GM15510 (cell line): ENCODE data around the gene ARRB1.

Experiments used
- POLR2A ChIP-seq: IDR thresholded peaks from 3 replicates; pipeline ENCODE4 v1.6.1; 2011; ENCODE audit warnings: borderline replicate concordance; ENCODE audit not compliant: insufficient read length; ENCODE audit errors: extremely low read depth

Gene ARRB1

DNA sequence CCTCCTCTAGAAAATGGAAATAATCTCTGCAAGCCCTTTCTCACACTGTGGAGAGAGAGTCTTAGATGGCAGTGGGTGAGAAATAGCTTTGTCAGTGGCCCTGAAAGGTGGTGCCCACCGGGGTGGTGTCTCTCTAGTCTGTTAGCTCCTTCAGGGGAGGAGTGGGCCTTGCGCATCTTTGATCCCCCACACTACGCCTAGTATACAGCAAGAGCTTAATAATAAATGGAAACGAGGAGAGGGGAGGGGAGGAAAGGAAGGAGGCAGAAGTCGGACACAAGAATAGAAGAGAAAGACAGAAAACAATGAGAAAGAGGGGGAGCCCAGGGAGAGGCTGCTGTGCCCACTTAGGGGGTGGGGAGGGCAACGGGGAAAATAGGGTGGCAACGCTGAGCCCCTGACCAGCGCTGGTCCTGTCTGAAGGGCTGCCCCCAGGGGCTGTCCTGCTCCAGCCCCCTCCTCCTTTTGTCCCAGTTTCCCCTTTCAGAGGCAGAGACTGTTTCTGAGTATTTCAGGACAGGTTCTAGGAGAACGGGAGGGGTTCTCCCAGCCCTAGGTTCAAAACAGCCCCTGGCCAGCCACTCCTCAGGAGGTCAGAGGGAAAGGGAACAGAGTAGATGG is 1.2 kb downstream of the ARRB1 start:
- TF ChIP-seq POLR2A, result no peak

DNA sequence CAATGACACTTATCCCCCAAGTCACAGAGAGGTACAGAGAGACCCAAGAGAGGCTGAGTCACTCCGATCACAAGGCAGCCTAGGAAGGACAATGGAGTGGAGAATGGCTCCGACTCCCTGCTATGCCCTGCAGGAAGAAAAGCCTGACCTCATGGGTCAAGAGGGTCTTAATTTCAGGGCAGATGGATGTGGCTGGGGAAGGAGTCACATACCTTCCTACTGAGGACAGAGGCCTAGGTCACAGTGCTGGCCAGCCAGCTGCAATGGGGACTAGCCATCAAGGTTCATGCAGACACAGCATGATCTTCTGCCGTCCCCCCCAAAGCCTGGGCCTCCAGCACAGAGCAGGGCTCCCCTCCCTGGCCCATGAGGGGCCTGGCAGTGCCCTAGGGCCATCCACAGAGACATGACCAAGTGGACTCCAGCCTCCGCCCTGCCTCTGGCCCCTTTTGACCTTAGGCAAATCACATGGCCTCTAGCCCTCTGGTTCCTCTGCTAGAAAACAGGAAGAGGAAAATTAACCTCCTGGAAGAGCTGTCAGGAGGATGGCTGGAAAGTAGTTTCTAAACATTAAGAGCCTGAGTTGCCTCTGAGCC is 1.8 kb downstream of the ARRB1 start:
- no peak for TF ChIP-seq POLR2A

DNA sequence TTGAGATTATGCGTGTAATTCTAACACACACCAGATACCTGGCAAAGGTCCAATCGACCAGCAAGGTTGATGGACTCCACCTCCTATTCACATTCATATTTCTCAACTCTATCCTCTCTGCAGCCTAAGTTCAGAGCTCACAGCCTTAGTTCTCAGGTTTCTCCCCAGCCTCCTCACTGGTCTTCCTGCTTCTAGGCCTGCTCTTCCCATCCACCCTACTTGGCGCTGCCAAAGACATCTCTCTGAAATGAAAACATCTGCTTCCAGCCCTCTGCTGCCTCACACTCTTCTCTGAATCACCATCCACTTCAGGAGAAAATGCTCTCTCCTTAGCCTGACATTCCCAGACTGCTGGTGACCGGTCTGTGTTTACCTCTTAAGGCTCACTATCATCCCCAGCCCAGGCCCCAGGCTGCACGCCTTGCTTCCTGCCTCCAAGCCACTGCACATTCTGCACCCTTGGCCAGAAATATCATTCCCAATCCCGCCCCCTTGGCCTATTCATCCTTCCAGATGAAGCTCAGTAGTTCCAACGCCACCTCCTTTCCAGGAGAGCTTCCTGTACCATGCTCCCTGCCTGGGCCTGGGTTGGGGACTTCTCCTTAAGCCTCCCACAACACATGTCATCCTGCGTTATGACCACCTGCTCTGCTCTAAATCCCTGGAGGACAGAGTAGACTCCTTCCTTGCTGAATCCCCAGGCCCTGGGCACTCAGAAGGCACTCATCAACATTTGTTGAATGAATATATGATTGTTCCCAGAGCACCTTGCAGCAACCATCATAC is 3.5 kb downstream of the ARRB1 start:
- TF ChIP-seq POLR2A, result no peak

DNA sequence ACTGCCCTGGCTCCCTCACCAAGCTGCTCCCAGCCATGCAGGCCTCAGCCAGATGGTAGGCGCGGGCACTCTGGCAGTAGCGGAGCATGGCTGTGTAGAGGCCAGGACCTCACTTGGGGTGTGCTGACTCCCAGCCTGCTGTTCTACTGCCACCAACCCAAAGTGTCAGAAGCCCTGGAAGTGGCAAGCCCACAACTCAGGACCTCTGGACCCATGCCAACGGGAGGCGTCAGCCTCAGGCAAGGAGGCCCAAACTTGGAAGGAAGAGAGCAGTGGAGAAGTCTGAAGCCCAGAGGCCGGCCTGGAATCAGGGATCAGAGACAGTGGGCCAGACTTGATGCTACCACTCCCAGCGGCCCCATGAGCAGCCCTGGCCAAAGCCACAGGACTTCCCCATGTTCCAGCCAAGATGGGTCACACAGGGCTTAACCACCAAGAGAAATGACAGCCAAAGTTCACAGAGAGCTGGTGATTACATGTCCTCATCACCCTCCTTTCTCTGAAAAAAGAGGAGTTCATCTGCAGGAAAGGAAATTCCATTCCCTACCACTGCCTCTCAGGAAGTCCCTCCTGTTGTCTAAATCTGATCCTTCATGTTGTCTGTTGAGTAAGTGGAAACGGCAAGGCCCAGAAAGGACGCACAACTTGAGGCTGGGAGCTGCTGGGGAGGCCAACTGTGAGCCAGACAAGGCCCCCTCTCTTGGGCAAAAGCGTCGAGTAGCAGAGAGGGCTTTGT is 4.4 kb downstream of the ARRB1 start:
- TF ChIP-seq POLR2A, result no peak

DNA sequence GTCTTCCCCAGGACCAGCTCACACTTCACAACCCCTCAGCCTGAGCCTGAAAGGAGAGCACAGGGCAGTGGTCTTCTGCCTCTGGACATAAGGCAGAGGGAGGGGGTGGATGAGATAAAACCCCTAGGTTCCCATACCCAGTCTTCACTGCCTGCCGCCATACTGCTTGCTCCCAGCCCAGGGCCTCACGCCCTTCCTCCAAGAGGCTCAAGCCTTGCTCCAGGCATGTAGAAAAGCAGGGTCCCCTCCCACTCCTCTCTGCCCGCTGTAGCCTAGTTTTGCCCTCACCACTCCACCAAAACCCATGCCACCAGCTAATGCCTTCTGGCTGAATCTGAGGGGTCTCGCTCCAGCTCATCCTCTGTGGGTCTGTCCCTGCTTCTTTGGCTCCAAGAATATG is 5.2 kb downstream of the ARRB1 start:
- no peak for TF ChIP-seq POLR2A

DNA sequence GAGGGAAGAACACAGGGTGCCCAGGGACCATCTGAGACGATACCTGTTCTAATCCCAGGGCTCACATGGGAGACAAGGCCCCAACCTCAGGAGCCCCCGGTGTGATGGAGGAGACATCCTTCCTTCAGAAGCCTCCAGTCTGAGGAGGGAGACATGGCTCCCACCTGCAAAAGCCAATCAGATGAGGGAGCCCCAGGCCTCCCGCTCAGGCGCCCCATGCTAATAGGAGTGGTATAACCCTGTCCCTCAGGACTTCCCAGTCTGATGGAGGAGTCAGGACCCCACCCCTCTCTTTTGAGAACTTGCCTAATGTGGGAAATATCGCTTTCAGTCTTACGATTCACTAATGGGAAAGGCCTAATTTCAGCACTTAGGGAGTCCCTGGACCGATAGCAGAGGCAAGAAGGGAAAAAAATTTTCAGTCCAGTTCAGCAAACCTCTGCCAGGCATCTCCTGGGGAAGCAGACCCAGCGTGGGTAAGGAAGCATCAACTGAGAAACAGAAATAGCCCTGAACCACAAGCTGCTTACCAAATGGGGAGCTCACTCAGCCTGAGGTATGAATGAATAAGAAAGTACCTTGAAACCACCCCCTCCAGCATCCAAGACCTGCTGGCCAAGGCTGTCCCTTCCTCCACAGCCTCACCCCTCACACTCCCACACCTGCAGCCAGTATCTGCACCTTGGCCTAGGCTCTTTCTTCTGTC is 5.9 kb downstream of the ARRB1 start:
- TF ChIP-seq POLR2A, result no peak

DNA sequence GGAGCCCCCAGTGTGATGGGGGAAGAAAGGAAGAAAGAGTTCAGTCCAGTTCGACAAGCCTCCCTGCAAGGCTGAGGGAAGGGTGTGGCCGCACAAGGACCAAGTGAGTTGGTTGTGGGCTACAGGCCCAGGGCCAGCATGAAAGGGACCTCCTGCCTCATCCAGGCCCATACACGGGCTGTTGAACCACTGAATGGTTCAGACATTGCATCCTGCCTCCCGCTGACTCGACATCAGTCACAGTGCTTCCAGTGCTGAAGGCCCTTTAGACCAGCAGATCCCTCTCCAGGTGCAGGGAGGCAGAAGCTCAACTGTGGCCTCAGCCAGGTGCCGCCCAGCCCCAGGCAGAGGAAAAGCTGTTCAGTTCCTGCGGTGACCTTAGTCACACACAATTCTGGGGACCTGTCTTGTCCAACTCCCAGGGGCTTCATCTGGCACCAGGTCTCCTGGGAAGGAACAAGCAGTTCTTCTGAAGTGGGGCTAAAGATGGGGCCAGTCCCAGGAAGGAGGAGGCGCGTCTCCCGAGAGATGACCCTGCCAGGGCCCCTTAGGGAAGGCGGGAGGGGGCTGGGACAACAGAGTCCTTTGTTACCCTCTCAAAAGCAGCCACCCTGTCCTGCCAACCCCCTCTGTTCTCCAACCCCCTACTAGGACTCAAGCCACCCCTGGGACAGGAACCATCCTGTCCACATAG is 6.6 kb downstream of the ARRB1 start:
- TF ChIP-seq POLR2A, result no peak

DNA sequence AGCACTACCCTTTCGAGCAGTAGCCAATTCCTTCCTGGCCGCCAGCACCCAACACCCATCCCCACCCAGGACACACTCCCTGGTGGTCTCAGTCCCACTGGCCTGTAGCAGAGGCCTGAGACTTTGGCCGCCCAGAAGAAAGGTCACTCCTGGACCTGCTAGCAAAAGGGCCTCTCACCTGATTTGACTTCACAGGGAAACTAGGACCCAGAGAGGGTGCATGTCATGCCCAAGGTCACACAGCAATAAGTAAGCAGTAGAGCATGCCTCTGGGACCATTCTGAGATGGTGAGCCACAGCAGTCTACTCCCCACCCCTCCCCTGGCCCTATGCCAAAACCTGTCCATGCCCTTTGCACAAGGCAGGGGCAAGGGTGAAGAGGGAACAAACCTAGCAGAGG is 7.3 kb downstream of the ARRB1 start:
- TF ChIP-seq POLR2A, result no peak

DNA sequence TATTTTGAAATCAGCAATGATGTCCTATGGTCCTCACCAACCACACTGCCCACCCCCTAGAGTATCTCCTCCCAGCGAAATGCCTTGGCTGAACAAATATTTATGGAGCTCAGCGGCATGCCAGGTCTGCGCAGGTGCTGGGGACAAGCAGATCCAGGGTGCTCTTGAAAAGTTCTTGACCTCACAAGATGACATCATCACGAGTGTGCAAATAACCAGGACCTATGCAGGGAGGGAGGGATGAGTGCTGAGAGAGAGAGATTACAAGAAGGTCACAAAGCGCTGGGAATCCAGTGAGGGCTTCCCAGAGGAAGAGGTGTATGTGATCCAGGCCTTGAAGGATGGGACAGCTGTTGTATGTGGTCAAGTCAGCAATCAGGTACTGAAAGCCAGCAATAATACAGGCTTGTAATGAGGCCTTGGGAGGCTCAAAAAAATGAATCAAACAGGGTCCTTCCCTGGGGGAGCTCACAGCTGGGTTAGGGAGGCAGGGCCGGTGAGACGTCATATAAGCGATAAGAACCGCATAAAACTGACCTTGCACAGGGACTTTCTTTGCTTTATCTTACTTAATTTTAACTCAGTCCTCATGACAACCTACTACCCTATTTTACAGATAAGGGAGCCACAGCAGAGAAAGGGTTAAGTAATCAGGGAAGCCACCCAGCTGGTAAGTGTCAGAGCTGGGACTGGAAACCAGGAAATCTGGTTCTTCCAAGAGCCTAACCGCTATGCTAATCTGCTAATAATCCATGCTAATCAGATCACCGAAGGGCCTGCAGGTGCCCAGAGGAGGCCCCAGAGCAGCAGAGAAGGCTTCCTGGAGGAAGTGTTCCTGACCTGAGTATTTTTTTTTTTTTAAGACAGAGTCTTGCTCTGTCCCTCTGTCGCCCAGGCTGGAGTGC is 8.2 kb downstream of the ARRB1 start:
- TF ChIP-seq POLR2A, result no peak

DNA sequence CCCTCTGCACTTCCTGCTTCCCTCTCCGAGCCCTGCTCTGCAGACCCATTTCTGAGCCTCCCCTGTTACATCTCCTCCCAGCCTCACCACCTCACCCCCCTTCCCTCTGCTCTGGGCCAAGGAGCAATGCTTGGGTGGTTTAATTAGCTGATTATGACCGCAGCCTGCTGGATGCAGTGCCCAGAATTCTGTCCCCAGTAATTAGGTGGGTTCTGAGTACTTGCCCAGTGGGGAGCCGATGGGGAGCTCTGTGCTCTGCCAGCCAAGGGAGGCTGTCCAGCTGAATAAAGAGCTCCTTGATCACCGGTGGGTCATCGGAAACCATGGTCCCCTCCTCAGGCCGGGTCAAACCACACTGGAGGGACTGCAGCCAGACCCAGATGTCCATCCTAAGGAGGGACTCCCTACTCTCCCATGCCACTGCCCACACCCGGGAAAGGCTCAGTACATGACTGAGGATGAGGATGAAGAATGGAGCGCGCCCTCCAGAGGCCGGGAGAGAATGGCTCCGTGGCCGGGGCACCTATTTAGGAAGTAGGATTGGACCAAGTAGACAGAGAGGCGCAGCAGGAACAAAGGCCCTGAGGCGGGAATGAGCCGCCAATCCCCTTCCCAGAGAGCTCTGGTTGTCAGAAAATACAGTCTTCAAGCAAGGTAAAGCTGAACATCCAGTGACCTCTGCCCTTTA is 9.1 kb downstream of the ARRB1 start:
- no peak for TF ChIP-seq POLR2A

DNA sequence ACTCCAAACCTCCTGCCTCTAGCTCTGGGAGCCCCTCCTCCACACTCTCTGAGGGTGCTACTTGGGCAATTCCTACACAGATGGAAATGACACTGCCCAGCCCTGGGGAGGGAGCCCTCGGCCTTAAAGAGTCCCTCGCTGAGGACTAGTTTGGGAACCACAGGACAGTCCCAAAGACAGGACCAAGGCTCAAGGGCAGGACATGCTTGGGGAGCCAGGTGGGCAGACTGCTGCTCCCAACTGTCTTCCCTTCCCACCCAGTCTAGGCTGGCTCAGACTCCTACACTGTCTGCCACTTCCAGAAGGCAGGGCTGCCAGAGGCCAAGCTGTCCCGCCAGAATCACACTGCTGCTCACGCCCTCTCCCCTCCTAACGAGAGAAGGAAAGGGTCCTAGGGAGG is 9.8 kb downstream of the ARRB1 start:
- TF ChIP-seq POLR2A, result no peak

DNA sequence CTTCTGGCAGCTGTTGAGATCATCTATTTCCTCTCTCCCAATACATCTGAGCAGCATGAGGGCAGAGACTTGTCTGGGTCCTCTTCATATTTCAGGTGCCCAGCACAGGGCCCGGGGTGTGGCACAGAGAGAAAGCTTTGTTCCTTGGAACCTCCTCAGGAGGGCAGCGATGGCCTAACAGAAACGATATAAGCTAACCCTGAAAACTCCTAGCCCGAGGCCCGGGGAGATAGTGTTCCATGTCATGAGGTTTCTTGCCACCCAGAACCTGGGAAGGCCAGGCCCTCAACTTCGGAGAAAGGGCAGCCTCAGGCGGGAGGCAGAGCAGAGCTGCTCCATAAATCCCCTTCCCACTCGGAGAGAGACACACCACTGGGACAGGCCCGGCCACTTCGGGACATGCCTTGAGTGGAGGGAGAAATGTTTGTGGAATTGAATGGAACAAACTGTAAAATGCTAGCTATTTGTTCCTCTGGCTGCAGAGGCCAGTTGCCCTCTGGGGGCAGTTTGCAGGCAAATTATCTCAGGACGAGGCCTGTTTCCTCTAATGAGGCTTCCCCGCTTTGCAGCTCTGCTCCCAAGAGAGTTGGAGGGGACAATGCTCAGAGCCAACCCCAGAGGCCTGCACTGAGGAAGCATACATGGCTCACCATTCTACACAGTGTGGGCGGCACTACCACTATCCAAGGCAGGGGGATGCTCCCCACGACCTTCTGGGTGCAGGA is 11.6 kb downstream of the ARRB1 start:
- TF ChIP-seq POLR2A, result no peak
